ENCODE data around the gene S100A14. TPM values are rescaled to one million over a fixed set of nuclear protein-coding genes. Genes with fewer than 3 reads are reported as not detected.

S100A14 gene
- total RNA-seq, 1 experiment from 2014 or later = not detected

GRCh38 chr1:153616917-153617311 lies 789 bp upstream of the S100A14 start:
- no peak for DNase-seq (ENCODE audit: low read depth)

DNA sequence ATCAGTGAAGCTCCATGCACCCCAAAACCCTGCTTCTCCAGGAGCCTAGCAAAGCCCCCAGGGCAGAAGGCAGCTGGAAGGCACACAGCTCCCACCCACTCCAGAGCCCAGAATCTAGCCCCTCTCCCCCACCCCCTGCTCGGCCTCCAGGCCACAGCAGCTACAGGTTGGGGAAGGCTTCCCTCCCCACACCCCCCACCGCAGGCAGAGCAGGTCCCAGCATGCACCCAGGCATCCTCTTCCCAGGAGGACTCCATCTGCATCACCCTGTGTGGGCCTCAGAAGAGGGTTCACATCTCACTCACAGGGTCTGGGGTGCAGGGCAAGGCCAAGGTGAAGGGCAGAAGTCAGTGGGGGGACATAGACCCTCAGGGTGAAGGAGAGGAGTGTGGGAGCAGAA lies 719 bp downstream of the S100A14 start:
- DNase-seq (ENCODE audit: low read depth) = no peak

GRCh38 chr1:153614906-153615305 lies 1.2 kb downstream of the S100A14 start:
- no peak for DNase-seq (ENCODE audit: low read depth)

DNA sequence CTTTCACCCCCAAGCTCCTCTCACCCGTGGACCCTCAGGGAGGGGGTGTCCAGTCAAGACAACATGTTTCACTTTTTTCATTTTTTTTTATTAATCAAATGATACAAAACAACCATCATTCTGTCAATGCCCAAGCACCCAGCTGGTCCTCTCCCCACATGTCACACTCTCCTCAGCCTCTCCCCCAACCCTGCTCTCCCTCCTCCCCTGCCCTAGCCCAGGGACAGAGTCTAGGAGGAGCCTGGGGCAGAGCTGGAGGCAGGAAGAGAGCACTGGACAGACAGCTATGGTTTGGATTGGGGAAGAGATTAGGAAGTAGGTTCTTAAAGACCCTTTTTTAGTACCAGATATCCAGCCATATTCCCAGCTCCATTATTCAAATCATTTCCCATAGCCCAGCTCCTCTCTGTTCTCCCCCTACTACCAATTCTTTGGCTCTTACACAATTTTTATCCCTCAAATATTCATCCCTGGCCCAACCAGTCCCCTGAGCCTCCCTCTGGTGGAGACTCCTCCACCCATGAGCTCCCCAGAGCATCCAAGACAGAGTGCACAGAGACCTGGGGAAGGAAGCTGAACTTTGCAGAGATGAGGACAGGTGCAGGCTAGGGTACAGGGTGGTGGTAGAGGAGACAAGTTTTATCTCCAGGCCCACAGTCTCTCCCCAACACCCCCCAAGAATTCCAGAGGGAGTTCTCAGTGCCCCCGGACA lies 1.8 kb downstream of the S100A14 start:
- DNase-seq (ENCODE audit: low read depth) = no peak

GRCh38 chr1:153613406-153613805 lies 2.7 kb downstream of the S100A14 start:
- no peak for DNase-seq (ENCODE audit: low read depth)

- DNase-seq (ENCODE audit: low read depth) = peak; percentile 83
Measured at GRCh38 chr1:153612755-153613331, 3.3 kb downstream of the S100A14 start, which contains the start of gene S100A16. Gene S100A16 (minus strand): TSS chr1:153613137. CDS start chr1:153608151, 4,986 bp downstream.

GRCh38 chr1:153612111-153612754 lies 3.9 kb downstream of the S100A14 start:
- no peak for DNase-seq (ENCODE audit: low read depth)

DNA sequence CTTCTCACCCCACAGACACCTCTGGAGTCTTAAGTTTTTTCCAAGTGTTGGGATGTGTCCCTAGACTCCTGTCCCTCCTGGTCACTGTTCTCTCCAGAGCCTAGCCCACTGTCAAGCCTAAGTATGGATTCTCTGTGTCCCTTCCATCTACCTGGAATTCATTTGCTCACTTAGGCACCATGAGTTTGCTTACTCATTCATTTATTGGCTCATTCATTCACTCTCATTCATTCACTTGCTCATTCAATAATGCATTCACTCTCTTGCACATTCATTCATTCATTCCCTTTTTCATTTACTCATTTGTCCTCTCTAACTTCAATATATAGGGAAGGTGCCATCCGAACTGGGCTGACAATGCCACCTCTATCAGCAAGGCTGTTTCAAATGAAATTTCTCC lies 4.8 kb downstream of the S100A14 start:
- DNase-seq (ENCODE audit: low read depth) = no peak

GRCh38 chr1:153610811-153611301 lies 5.3 kb downstream of the S100A14 start:
- peak; percentile 67 for DNase-seq (ENCODE audit: low read depth)

GRCh38 chr1:153610334-153610733 lies 5.8 kb downstream of the S100A14 start:
- DNase-seq (ENCODE audit: low read depth) = peak; percentile 73

GRCh38 chr1:153609585-153609907 lies 6.6 kb downstream of the S100A14 start:
- no peak for DNase-seq (ENCODE audit: low read depth)

DNA sequence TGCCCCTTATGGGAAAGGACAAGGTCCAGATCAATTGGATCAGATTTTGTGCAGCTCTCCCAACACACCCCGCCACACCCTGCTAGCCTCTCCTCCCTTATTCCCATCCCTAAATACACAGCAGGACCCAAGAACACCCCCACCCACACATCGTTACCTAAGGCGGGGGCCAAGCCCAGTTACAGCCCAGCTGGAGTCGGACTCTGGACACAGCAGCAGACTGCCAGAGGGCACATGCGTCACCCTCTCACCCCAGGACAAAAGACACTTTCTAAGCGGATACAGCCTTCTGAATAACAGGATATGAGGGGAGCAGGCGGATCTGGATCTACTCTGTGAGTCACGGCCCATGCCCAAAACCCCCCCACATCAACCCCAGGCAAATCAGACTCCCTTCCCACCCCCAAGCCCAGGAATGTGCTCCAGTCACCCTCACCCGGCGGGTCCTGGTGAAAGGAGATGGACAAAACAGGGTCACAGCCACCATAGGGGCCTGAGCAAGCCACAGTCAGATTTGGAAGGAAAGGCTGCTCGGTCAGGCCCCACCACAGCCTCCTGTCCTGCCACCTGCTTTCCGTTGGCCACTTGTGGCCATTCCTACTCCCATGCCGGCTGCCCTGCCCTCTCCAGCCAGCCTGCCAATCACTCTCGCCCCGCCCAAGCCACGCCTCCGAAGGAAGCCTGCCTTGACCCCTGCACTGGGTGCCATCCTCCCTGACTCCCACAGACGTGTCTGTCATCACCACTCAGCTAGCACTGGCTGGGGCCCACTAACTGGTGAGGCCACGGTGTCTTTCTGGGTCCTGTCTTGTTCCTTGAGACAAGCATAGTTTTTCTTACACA lies 7.2 kb downstream of the S100A14 start:
- peak; percentile 96 for DNase-seq (ENCODE audit: low read depth)

DNA sequence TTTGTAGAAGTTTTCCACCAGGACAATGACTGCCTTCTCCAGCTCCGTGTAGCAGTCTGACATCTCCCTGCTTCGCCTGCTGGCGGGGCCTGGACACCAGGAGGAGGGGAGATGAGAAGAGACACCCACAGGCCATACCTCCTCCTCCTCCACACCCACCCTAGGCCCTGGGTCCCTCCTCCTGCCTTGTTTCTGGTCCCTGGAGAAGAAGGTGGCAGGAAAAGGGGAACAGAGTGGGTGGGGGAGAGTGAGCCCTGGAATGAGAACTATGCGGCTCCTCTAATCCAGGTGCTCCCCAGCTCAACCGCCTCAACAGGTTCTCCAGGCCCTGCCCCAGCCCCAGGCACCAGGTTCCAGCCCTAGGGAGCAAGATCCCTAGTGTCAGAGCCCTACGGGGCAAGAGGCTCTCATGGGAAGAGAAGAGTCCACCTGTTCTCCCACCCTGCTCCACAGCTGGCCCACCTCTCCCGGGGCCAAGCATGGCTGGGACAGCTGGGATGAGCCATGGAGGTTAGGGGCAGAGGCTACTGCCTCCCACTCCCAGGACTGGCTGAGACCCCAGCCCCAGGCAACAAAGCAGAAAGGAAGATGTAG lies 7.9 kb downstream of the S100A14 start:
- DNase-seq (ENCODE audit: low read depth) = no peak

DNA sequence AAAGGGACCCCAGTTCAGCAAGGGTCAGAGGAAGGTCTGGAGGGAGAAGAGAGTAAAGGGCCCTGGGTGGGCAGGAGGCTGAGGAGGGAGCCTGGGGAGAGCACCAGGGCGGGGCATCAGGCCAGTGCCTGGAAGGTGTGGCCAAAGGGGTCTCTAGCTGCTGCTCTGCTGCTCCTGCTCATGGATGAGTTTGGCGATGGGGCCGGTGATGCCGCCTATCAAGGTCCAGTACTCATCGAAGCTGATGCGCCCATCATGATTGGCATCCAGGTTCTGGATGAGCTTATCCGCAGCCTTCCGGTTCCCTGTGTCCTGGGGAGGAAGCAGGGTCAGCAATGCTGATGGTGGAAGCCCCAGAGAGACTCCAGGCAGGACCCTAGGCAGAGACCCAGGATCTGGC lies 8.7 kb downstream of the S100A14 start:
- DNase-seq (ENCODE audit: low read depth) = no peak

DNA sequence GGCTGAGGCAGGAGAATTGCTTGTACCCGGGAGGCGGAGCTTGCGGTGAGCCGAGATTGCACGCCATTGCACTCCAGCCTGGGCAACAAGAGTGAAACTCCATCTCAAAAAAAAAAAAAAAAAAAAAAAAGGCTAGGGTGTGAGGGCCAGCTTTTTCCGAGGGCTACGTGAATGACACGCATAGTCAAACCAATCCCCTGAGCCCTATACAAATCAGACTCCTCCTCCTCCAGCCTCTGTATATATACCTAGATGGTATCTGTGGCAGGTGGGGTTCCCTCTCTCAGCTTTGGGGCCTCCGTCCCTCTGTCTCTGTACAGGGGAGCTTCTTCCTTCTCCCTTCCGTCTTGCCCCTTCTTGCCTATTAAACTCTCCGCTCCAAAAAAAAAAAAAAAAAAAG lies 9.9 kb downstream of the S100A14 start:
- no peak for DNase-seq (ENCODE audit: low read depth)

DNA sequence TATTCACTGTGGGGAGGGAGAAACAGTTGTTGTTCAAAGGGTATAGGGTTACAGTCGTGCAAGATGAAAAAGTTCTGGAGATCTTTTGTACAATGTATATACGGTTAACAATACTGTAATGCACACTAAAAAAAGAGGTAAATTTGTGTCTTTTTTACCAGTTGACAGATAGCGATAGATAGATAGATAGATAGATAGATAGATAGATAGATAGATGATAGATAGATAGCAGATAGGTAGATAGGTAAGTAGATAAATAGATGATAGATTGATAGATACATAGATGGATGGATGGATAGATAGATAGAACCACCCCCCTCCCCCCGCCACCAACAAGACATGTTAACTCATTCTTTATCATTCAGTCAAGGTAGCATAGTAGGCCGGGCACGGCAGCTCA lies 13.4 kb downstream of the S100A14 start:
- no peak for DNase-seq (ENCODE audit: low read depth)

DNA sequence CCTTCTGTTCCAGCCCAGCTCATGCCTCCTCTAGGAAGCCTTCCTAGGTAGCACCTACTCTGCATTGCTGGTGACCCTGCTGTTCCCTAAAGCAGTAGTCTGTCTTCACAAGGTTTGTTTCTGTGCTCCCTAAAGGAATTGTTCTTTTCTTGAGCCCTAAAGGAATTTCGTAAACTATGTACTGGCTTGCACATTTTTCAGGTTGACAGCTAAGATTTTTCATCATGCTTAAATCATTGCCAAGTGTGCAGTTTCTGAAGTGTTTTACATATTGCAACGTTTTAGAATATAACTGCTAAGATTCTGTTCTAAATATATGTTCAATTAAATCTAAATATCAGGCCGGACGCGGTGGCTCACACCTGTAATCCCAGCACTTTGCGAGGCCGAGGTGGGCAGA lies 16.3 kb downstream of the S100A14 start:
- DNase-seq (ENCODE audit: low read depth) = no peak

GRCh38 chr1:153598309-153599172 lies 17.6 kb downstream of the S100A14 start:
- DNase-seq (ENCODE audit: low read depth) = peak; percentile 99

- DNase-seq (ENCODE audit: low read depth) = peak; percentile 90
Measured at GRCh38 chr1:153597206-153597605, 18.9 kb downstream of the S100A14 start.

- DNase-seq (ENCODE audit: low read depth) = no peak
Measured at GRCh38 chr1:153592748-153593147, 23.4 kb downstream of the S100A14 start.

- DNase-seq (ENCODE audit: low read depth) = no peak
Measured at GRCh38 chr1:153588482-153588881, 27.6 kb downstream of the S100A14 start.

All from LHCN-M2 (cell line).